Measurements from ENCODE around the gene SELENOH.

- no peak for TF ChIP-seq CTCF (IDR thresholded peaks at IDR 0.05; ENCODE audit: control extremely low read depth in 1 of 3, insufficient read depth in 1 of 3, low read depth in 1 of 3, low read length in 3 of 3)
- TF ChIP-seq NRF1 (IDR thresholded peaks at IDR 0.05; ENCODE audit: low read depth, low read length) = no peak
- TF ChIP-seq CREB1 (IDR thresholded peaks at IDR 0.05) = no peak
- no peak for TF ChIP-seq ZNF274 (IDR thresholded peaks at IDR 0.05; ENCODE audit: borderline replicate concordance, extremely low read depth, low read length)
- TF ChIP-seq KDM1A (IDR thresholded peaks at IDR 0.05; ENCODE audit: borderline replicate concordance, low read length) = no peak
- no peak for TF ChIP-seq EZH2 (IDR thresholded peaks at IDR 0.05; ENCODE audit: low read depth, low read length, severe bottlenecking)
- TF ChIP-seq BCL11A (IDR thresholded peaks at IDR 0.05; ENCODE audit: low read depth in 2 of 2, low read length in 2 of 2) = no peak
- no peak for TF ChIP-seq RAD21 (IDR thresholded peaks at IDR 0.05 in 1 of 2, conservative IDR thresholded peaks at IDR 0.05 in 1 of 2; ENCODE audit: low read depth in 2 of 2, low read length in 2 of 2)
- no peak for TF ChIP-seq RFX5 (IDR thresholded peaks at IDR 0.05; ENCODE audit: borderline replicate concordance, low read depth, low read length)
- TF ChIP-seq EP300 (IDR thresholded peaks at IDR 0.05; ENCODE audit: borderline replicate concordance in 1 of 2, low read depth in 2 of 2, low read length in 2 of 2) = no peak
- TF ChIP-seq SP1 (IDR thresholded peaks at IDR 0.05; ENCODE audit: low read depth, low read length) = 0 out of 2 replicates have a peak, but pooled peaks have one; percentile 30
- TF ChIP-seq TBP (IDR thresholded peaks at IDR 0.05; ENCODE audit: low read depth, low read length) = no peak
- TF ChIP-seq POLR2AphosphoS5 (IDR thresholded peaks at IDR 0.05; ENCODE audit: low read depth, low read length) = 0 out of 2 replicates have a peak, but pooled peaks have one; percentile 17
Measured at GRCh38 chr11:57779276-57779675, 38.0 kb downstream of the SELENOH start.
